Subcutaneous adipose tissue (tissue), 4 donors: ENCODE results near the gene LRP10. TPM values are rescaled to one million over a fixed set of nuclear protein-coding genes. Genes with fewer than 3 reads are reported as not detected.

Experiments used
- CTCF ChIP-seq: fragments of 450-650 bp; IDR thresholded peaks from one replicate; pipeline ENCODE4 v1.5.1; 2016; ENCODE audit warnings: low read depth, mild to moderate bottlenecking, control low read depth, antibody characterized with exemption, moderate library complexity
- total RNA-seq, 4 donors: library from RNA; depleted of rRNA; stranded (reverse); fragments of >200 nt; gene quantifications; one replicate each; pipeline ENCODE4 v1.1.0, GENCODE V29; 2016

The LRP10 gene
- total RNA-seq, 4 donors from 2014 or later = 38.8 to 87.0 (median 80.8) TPM

- TF ChIP-seq CTCF = no peak
These were observed 28.7 kb downstream of the LRP10 start for GRCh38 chr14:22900081-22900799.

GRCh38 chr14:22901799-22902198, 30.3 kb downstream of the LRP10 start:
- no peak for TF ChIP-seq CTCF

- no peak for TF ChIP-seq CTCF
These were observed 32.2 kb downstream of the LRP10 start for GRCh38 chr14:22903742-22904087.

- TF ChIP-seq CTCF = no peak
These were observed 34.1 kb downstream of the LRP10 start for GRCh38 chr14:22905627-22906026.

- no peak for TF ChIP-seq CTCF
These were observed 34.5 kb downstream of the LRP10 start for GRCh38 chr14:22906073-22906472.

GRCh38 chr14:22907429-22907828, 35.9 kb downstream of the LRP10 start:
- TF ChIP-seq CTCF = no peak

GRCh38 chr14:22908601-22909000, 37.1 kb downstream of the LRP10 start:
- no peak for TF ChIP-seq CTCF
